ENCODE measurements around the gene SLC26A8.
"Not testable (repeated sequence)": the region's sequence is repeated elsewhere in the genome, so short reads cannot be mapped to it uniquely, and the experiment has no call there.

Gene SLC26A8

DNA sequence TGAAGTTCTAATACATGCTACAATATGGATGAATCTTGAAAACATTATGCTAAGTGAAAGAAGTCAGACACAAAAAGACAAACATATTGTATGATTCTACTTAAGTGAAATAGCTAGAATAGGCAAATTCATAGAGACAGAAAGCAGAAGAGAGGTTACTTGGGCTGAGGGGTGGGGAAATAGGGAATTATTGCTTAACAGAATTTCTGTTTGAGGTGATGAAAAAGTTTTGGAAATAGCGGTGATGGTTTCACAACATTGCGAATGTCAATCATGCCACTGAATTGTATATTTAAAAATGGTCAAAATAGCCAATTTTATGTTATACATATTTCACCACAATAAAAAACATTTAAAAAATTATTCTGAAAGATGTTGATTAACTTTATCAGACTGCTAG is 6.1 kb downstream of the SLC26A8 start:
- Histone ChIP-seq H3K36me3 (ENCODE audit: control insufficient read depth in 2 of 2, insufficient read depth in 2 of 2, low read length in 2 of 2) (no peaks in the 10 kb centered on the region), H3K27ac (ENCODE audit: low read length) (no peak overlapping the region), H3K9ac (ENCODE audit: low read length in 2 of 2) (no peak overlapping the region), H3K4me1 (ENCODE audit: control insufficient read depth, insufficient read depth, low read length) (no peaks in the 10 kb centered on the region), H3K4me3 (ENCODE audit: low read length in 2 of 2) (no peak overlapping the region), H3K9me3 (ENCODE audit: control insufficient read depth in 2 of 2, low read length in 2 of 2) (no peaks in the 10 kb centered on the region), H3K27me3 (ENCODE audit: control insufficient read depth in 1 of 2, insufficient read depth in 2 of 2, low read length in 2 of 2) (no peaks in the 10 kb centered on the region)

GRCh38 chr6:36015666-36016065 is 8.8 kb downstream of the SLC26A8 start:
- Histone ChIP-seq H3K9me3 (ENCODE audit: control insufficient read depth in 2 of 2, low read length in 2 of 2) (no peaks in the 10 kb centered on the region), H3K27ac (ENCODE audit: low read length) (no peak overlapping the region), H3K4me3 (ENCODE audit: low read length in 2 of 2) (no peak overlapping the region), H3K27me3 (ENCODE audit: control insufficient read depth in 1 of 2, insufficient read depth in 2 of 2, low read length in 2 of 2) (no peaks in the 10 kb centered on the region), H3K36me3 (ENCODE audit: control insufficient read depth in 2 of 2, insufficient read depth in 2 of 2, low read length in 2 of 2) (no peaks in the 10 kb centered on the region), H3K9ac (ENCODE audit: low read length in 2 of 2) (no peak overlapping the region), H3K4me1 (ENCODE audit: control insufficient read depth, insufficient read depth, low read length) (no peaks in the 10 kb centered on the region)

GRCh38 chr6:36000451-36000850 is 24.0 kb downstream of the SLC26A8 start:
- H3K4me1 ChIP-seq (ENCODE audit: control insufficient read depth, insufficient read depth, low read length), result no peaks in the 10 kb centered on the region

DNA sequence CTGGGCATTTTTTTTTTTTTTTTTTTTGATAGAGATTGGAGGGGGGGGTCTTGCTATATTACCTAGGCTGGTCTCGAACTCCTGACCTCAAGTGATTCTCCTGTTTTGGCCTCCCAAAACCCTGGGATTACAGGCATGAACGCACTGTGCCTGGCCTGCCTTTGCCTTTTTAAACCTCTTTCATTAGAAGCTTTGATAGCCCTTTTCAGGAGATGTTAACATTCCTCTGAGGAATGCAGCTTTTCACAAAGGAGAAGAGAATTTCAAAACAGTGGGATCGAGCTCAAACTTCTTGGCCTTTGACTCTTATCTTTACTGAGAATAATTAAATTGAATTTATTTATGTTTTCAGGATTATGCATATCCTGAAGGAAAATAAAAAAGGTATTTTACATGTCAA is 31.3 kb downstream of the SLC26A8 start:
- Histone ChIP-seq H3K9ac (ENCODE audit: low read length in 2 of 2) (no peak overlapping the region), H3K4me3 (ENCODE audit: low read length in 2 of 2) (no peak overlapping the region), H3K27ac (ENCODE audit: low read length) (no peak overlapping the region), H3K36me3 (ENCODE audit: control insufficient read depth in 2 of 2, insufficient read depth in 2 of 2, low read length in 2 of 2) (no peaks in the 10 kb centered on the region), H3K9me3 (ENCODE audit: control insufficient read depth in 2 of 2, low read length in 2 of 2) (peaks cover 0 to 2% of the 10 kb centered on the region in 2 donors), H3K4me1 (ENCODE audit: control insufficient read depth, insufficient read depth, low read length) (no peaks in the 10 kb centered on the region), H3K27me3 (ENCODE audit: control insufficient read depth in 1 of 2, insufficient read depth in 2 of 2, low read length in 2 of 2) (no peaks in the 10 kb centered on the region)

More at GRCh38 chr6:36000451-36000850, 24.0 kb downstream of the SLC26A8 start:
- H3K36me3 ChIP-seq (ENCODE audit: control insufficient read depth in 2 of 2, insufficient read depth in 2 of 2, low read length in 2 of 2), result no peaks in the 10 kb centered on the region
- H3K9me3 ChIP-seq (ENCODE audit: control insufficient read depth in 2 of 2, low read length in 2 of 2), result no peaks in the 10 kb centered on the region
- no peak overlapping the region for H3K27ac ChIP-seq (ENCODE audit: low read length)
- H3K27me3 ChIP-seq (ENCODE audit: control insufficient read depth in 1 of 2, insufficient read depth in 2 of 2, low read length in 2 of 2), result no peaks in the 10 kb centered on the region
- H3K9ac ChIP-seq (ENCODE audit: low read length in 2 of 2), result no peak overlapping the region
- H3K4me3 ChIP-seq (ENCODE audit: low read length in 2 of 2), result no peak overlapping the region

DNA sequence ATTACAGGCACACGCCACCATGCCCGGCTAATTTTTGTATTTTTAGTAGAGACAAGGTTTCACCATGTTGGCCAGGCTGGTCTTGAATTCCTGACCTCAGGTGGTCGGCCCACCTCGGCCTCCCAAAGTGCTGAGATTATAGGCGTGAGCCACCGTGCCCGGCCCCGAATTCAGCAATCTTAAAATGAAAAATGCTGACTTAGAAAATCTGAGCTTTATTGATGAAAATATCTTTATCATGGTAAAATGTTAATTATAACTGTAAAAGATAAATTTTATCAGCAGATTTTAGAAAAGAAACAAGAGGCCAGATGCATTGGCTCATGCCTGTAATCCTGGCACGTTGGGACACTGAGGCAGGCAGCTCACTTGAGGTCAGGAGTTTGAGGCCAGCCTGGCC is 36.4 kb downstream of the SLC26A8 start:
- not testable (repeated sequence) for H3K9ac ChIP-seq (ENCODE audit: low read length in 2 of 2); H3K27me3 ChIP-seq (ENCODE audit: control insufficient read depth in 1 of 2, insufficient read depth in 2 of 2, low read length in 2 of 2); H3K27ac ChIP-seq (ENCODE audit: low read length); H3K36me3 ChIP-seq (ENCODE audit: control insufficient read depth in 2 of 2, insufficient read depth in 2 of 2, low read length in 2 of 2); H3K4me1 ChIP-seq (ENCODE audit: control insufficient read depth, insufficient read depth, low read length); H3K4me3 ChIP-seq (ENCODE audit: low read length in 2 of 2); H3K9me3 ChIP-seq (ENCODE audit: control insufficient read depth in 2 of 2, low read length in 2 of 2)

GRCh38 chr6:35984701-35985100 is 39.7 kb downstream of the SLC26A8 start:
- Histone ChIP-seq H3K4me1 (ENCODE audit: control insufficient read depth, insufficient read depth, low read length) (no peaks in the 10 kb centered on the region), H3K9ac (ENCODE audit: low read length in 2 of 2) (no peak overlapping the region), H3K9me3 (ENCODE audit: control insufficient read depth in 2 of 2, low read length in 2 of 2) (no peaks in the 10 kb centered on the region), H3K27me3 (ENCODE audit: control insufficient read depth in 1 of 2, insufficient read depth in 2 of 2, low read length in 2 of 2) (peaks cover 0 to 2% of the 10 kb centered on the region in 2 donors), H3K36me3 (ENCODE audit: control insufficient read depth in 2 of 2, insufficient read depth in 2 of 2, low read length in 2 of 2) (no peaks in the 10 kb centered on the region), H3K4me3 (ENCODE audit: low read length in 2 of 2) (no peak overlapping the region), H3K27ac (ENCODE audit: low read length) (no peak overlapping the region)

GRCh38 chr6:35980991-35981645 is 43.3 kb downstream of the SLC26A8 start:
- no peak overlapping the region for H3K4me3 ChIP-seq (ENCODE audit: low read length in 2 of 2)

GRCh38 chr6:35980126-35980525 is 44.3 kb downstream of the SLC26A8 start:
- H3K27ac ChIP-seq (ENCODE audit: low read length); H3K9ac ChIP-seq (ENCODE audit: low read length in 2 of 2); H3K27me3 ChIP-seq (ENCODE audit: control insufficient read depth in 1 of 2, insufficient read depth in 2 of 2, low read length in 2 of 2); H3K4me3 ChIP-seq (ENCODE audit: low read length in 2 of 2); H3K36me3 ChIP-seq (ENCODE audit: control insufficient read depth in 2 of 2, insufficient read depth in 2 of 2, low read length in 2 of 2); H3K4me1 ChIP-seq (ENCODE audit: control insufficient read depth, insufficient read depth, low read length); H3K9me3 ChIP-seq (ENCODE audit: control insufficient read depth in 2 of 2, low read length in 2 of 2): not testable (repeated sequence)

More at GRCh38 chr6:35980991-35981645, 43.3 kb downstream of the SLC26A8 start:
- Histone ChIP-seq H3K27ac (ENCODE audit: low read length) (no peak overlapping the region), H3K27me3 (ENCODE audit: control insufficient read depth in 1 of 2, insufficient read depth in 2 of 2, low read length in 2 of 2) (peaks cover 0 to 2% of the 10 kb centered on the region in 2 donors), H3K9ac (ENCODE audit: low read length in 2 of 2) (no peak overlapping the region), H3K9me3 (ENCODE audit: control insufficient read depth in 2 of 2, low read length in 2 of 2) (no peaks in the 10 kb centered on the region), H3K36me3 (ENCODE audit: control insufficient read depth in 2 of 2, insufficient read depth in 2 of 2, low read length in 2 of 2) (no peaks in the 10 kb centered on the region), H3K4me1 (ENCODE audit: control insufficient read depth, insufficient read depth, low read length) (no peaks in the 10 kb centered on the region)

GRCh38 chr6:35977308-35977707 is 47.1 kb downstream of the SLC26A8 start:
- H3K27ac ChIP-seq (ENCODE audit: low read length), result no peak overlapping the region
- peaks cover 4% of the 10 kb centered on the region for H3K4me1 ChIP-seq (ENCODE audit: control insufficient read depth, insufficient read depth, low read length)
- H3K4me3 ChIP-seq (ENCODE audit: low read length in 2 of 2), result no peak overlapping the region
- no peaks in the 10 kb centered on the region for H3K9me3 ChIP-seq (ENCODE audit: control insufficient read depth in 2 of 2, low read length in 2 of 2)
- no peak overlapping the region for H3K9ac ChIP-seq (ENCODE audit: low read length in 2 of 2)
- no peaks in the 10 kb centered on the region for H3K27me3 ChIP-seq (ENCODE audit: control insufficient read depth in 1 of 2, insufficient read depth in 2 of 2, low read length in 2 of 2)
- no peaks in the 10 kb centered on the region for H3K36me3 ChIP-seq (ENCODE audit: control insufficient read depth in 2 of 2, insufficient read depth in 2 of 2, low read length in 2 of 2)

- H3K27ac ChIP-seq (ENCODE audit: low read length), result no peak overlapping the region
Observed at GRCh38 chr6:35973670-35974222, 50.7 kb downstream of the SLC26A8 start.

More at GRCh38 chr6:35973670-35974222, 50.7 kb downstream of the SLC26A8 start:
- Histone ChIP-seq H3K36me3 (ENCODE audit: control insufficient read depth in 2 of 2, insufficient read depth in 2 of 2, low read length in 2 of 2) (no peaks in the 10 kb centered on the region), H3K9me3 (ENCODE audit: control insufficient read depth in 2 of 2, low read length in 2 of 2) (no peaks in the 10 kb centered on the region), H3K27me3 (ENCODE audit: control insufficient read depth in 1 of 2, insufficient read depth in 2 of 2, low read length in 2 of 2) (no peaks in the 10 kb centered on the region), H3K4me3 (ENCODE audit: low read length in 2 of 2) (no peak overlapping the region), H3K4me1 (ENCODE audit: control insufficient read depth, insufficient read depth, low read length) (peaks cover 5% of the 10 kb centered on the region), H3K9ac (ENCODE audit: low read length in 2 of 2) (no peak overlapping the region)

All from stomach smooth muscle (tissue), 2 donors.